Measurements from ENCODE around the gene NR2F1. TPM values are rescaled to one million over a fixed set of nuclear protein-coding genes. Genes with fewer than 3 reads are reported as not detected.

Gene NR2F1
- 14.1 and 16.0 TPM in 2 replicates for total RNA-seq

GRCh38 chr5:93582677-93583438 lies at the start of gene NR2F1:
TSS of gene NR2F1 (plus strand) at chr5:93583222. CDS start at chr5:93585024, 1,802 bp downstream.

GRCh38 chr5:93580927-93581445 lies 2.0 kb upstream of the NR2F1 start, which contains the start of gene NR2F1-AS1:
TSS of gene NR2F1-AS1 (minus strand) at chr5:93581219.

Other genes with a start within 250 kb of the NR2F1 start
- 7.9 and 8.0 TPM in 2 replicates for gene NR2F1-AS1, start 2.0 kb upstream of the NR2F1 start, total RNA-seq
- gene POU5F2, start 158.4 kb downstream of the NR2F1 start, total RNA-seq: 0.07 and 0.15 TPM in 2 replicates

Measured in mammary microvascular endothelial cell (primary cell).